ENCODE results near the gene PALLD. TPM values are rescaled to one million over a fixed set of nuclear protein-coding genes. Genes with fewer than 3 reads are reported as not detected.

PALLD gene
- total RNA-seq, 1 experiment from 2014 or later: 166 TPM

- TF ChIP-seq ATF3 (IDR thresholded peaks at IDR 0.05) (no peak), CTCF (IDR thresholded peaks at IDR 0.05 in 2 of 3, conservative IDR thresholded peaks at IDR 0.05 in 1 of 3; ENCODE audit: borderline replicate concordance in 1 of 3, insufficient read depth in 1 of 3, low read depth in 2 of 3, low read length in 2 of 3) (no peak), EGR1 (IDR thresholded peaks at IDR 0.05; ENCODE audit: low read depth) (no peak), CBX3 (IDR thresholded peaks at IDR 0.05; ENCODE audit: low read depth) (no peak), JUND (IDR thresholded peaks at IDR 0.05) (no peak)
These were observed 197.1 kb downstream of the PALLD start (continued) for GRCh38 chr4:168693750-168694490.

- no peak overlapping the region for H3K27ac ChIP-seq (ENCODE audit: low read depth, low read length)
- no peaks in the 10 kb centered on the region for H3K9me2 ChIP-seq (ENCODE audit: insufficient read depth)
- H3K79me2 ChIP-seq (ENCODE audit: insufficient read depth, low read length): no peaks in the 10 kb centered on the region
- H3K4me2 ChIP-seq (ENCODE audit: low read length): no peak overlapping the region
- peaks cover 0 to 14% of the 10 kb centered on the region in 2 experiments; a peak in 2 of 4 replicates for H3K36me3 ChIP-seq (ENCODE audit: control insufficient read depth in 1 of 2, insufficient read depth in 2 of 2, low read length in 2 of 2)
- ChIA-PET CTCF (no interaction called here), POLR2A (no interaction called here), RAD21 (ENCODE audit: low non-redundant PET in 1 of 2, low total read pairs in 2 of 2, uncharacterized antibody in 2 of 2, unreplicated experiment in 2 of 2) (no interaction called here)
- no peak overlapping the region for H3K9ac ChIP-seq (ENCODE audit: low read length)
- no peaks in the 10 kb centered on the region for H3K4me1 ChIP-seq (ENCODE audit: control insufficient read depth in 1 of 2, insufficient read depth in 2 of 2, low read length in 2 of 2)
- intact Hi-C loops (cut with micrococcal nuclease): no loop called here
- no peak overlapping the region for H2AFZ ChIP-seq (ENCODE audit: low read depth, low read length, poor library complexity, severe bottlenecking)
- ATAC-seq (no peak), DNase-seq (ENCODE audit: low read depth, low spot score) (no peak)
- H3K9me3 ChIP-seq (ENCODE audit: control insufficient read depth in 1 of 2, insufficient read depth in 1 of 2, low read depth in 1 of 2, low read length in 2 of 2): no peaks in the 10 kb centered on the region
- BruUV-seq (replicated peaks): no TSS peak
- H3K4me3 ChIP-seq (replicated peaks in 1 of 2; ENCODE audit: low read depth in 1 of 2, low read length in 2 of 2): no peak overlapping the region
- H4K20me1 ChIP-seq (ENCODE audit: insufficient read depth): no peaks in the 10 kb centered on the region
- H3K27me3 ChIP-seq (ENCODE audit: insufficient read depth, low read length): no peaks in the 10 kb centered on the region
- TF ChIP-seq REST (IDR thresholded peaks at IDR 0.05; ENCODE audit: low read depth): no peak
- no peak for TF ChIP-seq TCF7L2 (IDR thresholded peaks at IDR 0.05; ENCODE audit: borderline replicate concordance, extremely low read depth, insufficient read depth, insufficient read length)
- no peak for TF ChIP-seq ZFX (IDR thresholded peaks at IDR 0.05)
- no peak for TF ChIP-seq EZH2phosphoT487 (IDR thresholded peaks at IDR 0.05; ENCODE audit: borderline replicate concordance)
- TF ChIP-seq EGR1 (IDR thresholded peaks at IDR 0.05; ENCODE audit: low read depth): no peak
- TF ChIP-seq SP1 (IDR thresholded peaks at IDR 0.05; ENCODE audit: low read depth): no peak
- no peak for TF ChIP-seq ATF3 (IDR thresholded peaks at IDR 0.05)
- TF ChIP-seq POLR2AphosphoS5 (IDR thresholded peaks at IDR 0.05; ENCODE audit: low read depth, low read length): no peak
- TF ChIP-seq SRF (IDR thresholded peaks at IDR 0.05; ENCODE audit: low read depth): no peak
- no peak for TF ChIP-seq MAX (IDR thresholded peaks at IDR 0.05)
- TF ChIP-seq SIN3A (IDR thresholded peaks at IDR 0.05; ENCODE audit: low read depth): no peak
- no peak for TF ChIP-seq ELF1 (IDR thresholded peaks at IDR 0.05; ENCODE audit: borderline replicate concordance, low read depth)
- no peak for TF ChIP-seq RAD21 (IDR thresholded peaks at IDR 0.05; ENCODE audit: low read depth)
- no peak for TF ChIP-seq CTCF (IDR thresholded peaks at IDR 0.05 in 2 of 3, conservative IDR thresholded peaks at IDR 0.05 in 1 of 3; ENCODE audit: borderline replicate concordance in 1 of 3, insufficient read depth in 1 of 3, low read depth in 2 of 3, low read length in 2 of 3)
- TF ChIP-seq POLR2A (IDR thresholded peaks at IDR 0.05; ENCODE audit: borderline replicate concordance, extremely low read depth, insufficient read depth, insufficient read length): no peak
These were observed 197.8 kb downstream of the PALLD start for GRCh38 chr4:168694667-168695066.
